Measurements from ENCODE around the gene STX17. TPM values are rescaled to one million over a fixed set of nuclear protein-coding genes. Genes with fewer than 3 reads are reported as not detected.
A peak's percentile ranks its signal among the peaks of the same experiment; 100 is the strongest.

The STX17 gene
- total and polyA plus RNA-seq, 2 of the 13 experiments (the other 11 are each of a cell fraction or from before 2014, with no cell fraction given): 8.3 to 25.7 TPM

GRCh38 chr9:99906403-99907207 is at the start of gene STX17 (continued):
- TF ChIP-seq SRY (CRISPR knock-in tag; IDR thresholded peaks at IDR 0.05) (peak; percentile 90), ZNF598 (CRISPR knock-in tag; IDR thresholded peaks at IDR 0.05; ENCODE audit: borderline replicate concordance) (peak; percentile 86; the same call in 1 of the 2 replicates), ZNF30 (CRISPR knock-in tag; IDR thresholded peaks at IDR 0.05) (no peak), ZNF44 (CRISPR knock-in tag; IDR thresholded peaks at IDR 0.05) (no peak), RBM39 (IDR thresholded peaks at IDR 0.05; ENCODE audit: low read depth, low read length, poor library complexity, severe bottlenecking) (peak; percentile 80), HMGXB3 (CRISPR knock-in tag; IDR thresholded peaks at IDR 0.05; ENCODE audit: borderline replicate concordance) (no peak), XRCC5 (optimal IDR thresholded peaks at IDR 0.05; ENCODE audit: low read length) (no peak), ZFP36 (IDR thresholded peaks at IDR 0.05; ENCODE audit: borderline replicate concordance, low read depth, low read length, partially characterized antibody) (no peak), CAMTA2 (CRISPR knock-in tag; IDR thresholded peaks at IDR 0.05; ENCODE audit: borderline replicate concordance) (peak; percentile 38; the same call in 1 of the 2 replicates), ZC3H13 (CRISPR knock-in tag; IDR thresholded peaks at IDR 0.05) (no peak), ZNF616 (CRISPR knock-in tag; IDR thresholded peaks at IDR 0.05; ENCODE audit: low read depth) (no peak), POLR2A (IDR thresholded peaks at IDR 0.05; ENCODE audit: insufficient read depth in 1 of 2, low read depth in 2 of 2, low read length in 2 of 2) (peak; percentile 75 to 80; a peak in 3 of 4 replicates), ZNF557 (CRISPR knock-in tag; IDR thresholded peaks at IDR 0.05) (no peak), ZBTB8A (CRISPR knock-in tag; IDR thresholded peaks at IDR 0.05; ENCODE audit: borderline replicate concordance, low read depth) (no peak)
- TF ChIP-seq, protein P1, sequence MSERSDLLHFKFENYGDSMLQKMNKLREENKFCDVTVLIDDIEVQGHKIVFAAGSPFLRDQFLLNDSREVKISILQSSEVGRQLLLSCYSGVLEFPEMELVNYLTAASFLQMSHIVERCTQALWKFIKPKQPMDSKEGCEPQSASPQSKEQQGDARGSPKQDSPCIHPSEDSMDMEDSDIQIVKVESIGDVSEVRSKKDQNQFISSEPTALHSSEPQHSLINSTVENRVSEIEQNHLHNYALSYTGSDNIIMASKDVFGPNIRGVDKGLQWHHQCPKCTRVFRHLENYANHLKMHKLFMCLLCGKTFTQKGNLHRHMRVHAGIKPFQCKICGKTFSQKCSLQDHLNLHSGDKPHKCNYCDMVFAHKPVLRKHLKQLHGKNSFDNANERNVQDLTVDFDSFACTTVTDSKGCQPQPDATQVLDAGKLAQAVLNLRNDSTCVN (CRISPR knock-in tag; IDR thresholded peaks at IDR 0.05; ENCODE audit: borderline replicate concordance): no peak
- TF ChIP-seq, protein P2, sequence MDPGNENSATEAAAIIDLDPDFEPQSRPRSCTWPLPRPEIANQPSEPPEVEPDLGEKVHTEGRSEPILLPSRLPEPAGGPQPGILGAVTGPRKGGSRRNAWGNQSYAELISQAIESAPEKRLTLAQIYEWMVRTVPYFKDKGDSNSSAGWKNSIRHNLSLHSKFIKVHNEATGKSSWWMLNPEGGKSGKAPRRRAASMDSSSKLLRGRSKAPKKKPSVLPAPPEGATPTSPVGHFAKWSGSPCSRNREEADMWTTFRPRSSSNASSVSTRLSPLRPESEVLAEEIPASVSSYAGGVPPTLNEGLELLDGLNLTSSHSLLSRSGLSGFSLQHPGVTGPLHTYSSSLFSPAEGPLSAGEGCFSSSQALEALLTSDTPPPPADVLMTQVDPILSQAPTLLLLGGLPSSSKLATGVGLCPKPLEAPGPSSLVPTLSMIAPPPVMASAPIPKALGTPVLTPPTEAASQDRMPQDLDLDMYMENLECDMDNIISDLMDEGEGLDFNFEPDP (CRISPR knock-in tag; conservative IDR thresholded peaks at IDR 0.05): no peak
- TF ChIP-seq, protein P3, sequence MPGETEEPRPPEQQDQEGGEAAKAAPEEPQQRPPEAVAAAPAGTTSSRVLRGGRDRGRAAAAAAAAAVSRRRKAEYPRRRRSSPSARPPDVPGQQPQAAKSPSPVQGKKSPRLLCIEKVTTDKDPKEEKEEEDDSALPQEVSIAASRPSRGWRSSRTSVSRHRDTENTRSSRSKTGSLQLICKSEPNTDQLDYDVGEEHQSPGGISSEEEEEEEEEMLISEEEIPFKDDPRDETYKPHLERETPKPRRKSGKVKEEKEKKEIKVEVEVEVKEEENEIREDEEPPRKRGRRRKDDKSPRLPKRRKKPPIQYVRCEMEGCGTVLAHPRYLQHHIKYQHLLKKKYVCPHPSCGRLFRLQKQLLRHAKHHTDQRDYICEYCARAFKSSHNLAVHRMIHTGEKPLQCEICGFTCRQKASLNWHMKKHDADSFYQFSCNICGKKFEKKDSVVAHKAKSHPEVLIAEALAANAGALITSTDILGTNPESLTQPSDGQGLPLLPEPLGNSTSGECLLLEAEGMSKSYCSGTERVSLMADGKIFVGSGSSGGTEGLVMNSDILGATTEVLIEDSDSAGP (CRISPR knock-in tag; IDR thresholded peaks at IDR 0.05; ENCODE audit: borderline replicate concordance): peak; percentile 76
- TF ChIP-seq, protein P4, sequence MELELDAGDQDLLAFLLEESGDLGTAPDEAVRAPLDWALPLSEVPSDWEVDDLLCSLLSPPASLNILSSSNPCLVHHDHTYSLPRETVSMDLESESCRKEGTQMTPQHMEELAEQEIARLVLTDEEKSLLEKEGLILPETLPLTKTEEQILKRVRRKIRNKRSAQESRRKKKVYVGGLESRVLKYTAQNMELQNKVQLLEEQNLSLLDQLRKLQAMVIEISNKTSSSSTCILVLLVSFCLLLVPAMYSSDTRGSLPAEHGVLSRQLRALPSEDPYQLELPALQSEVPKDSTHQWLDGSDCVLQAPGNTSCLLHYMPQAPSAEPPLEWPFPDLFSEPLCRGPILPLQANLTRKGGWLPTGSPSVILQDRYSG (CRISPR knock-in tag; IDR thresholded peaks at IDR 0.05): 0 out of 2 replicates have a peak, but pooled peaks have one; percentile 36

All from HepG2 (cell line).